HEK293 (cell line): ENCODE measurements around the gene USP37.

ENCODE experiments used
- CTCF ChIA-PET: fragments of 350-600 bp; formaldehyde crosslinking; extraction: SDS; loops from one replicate; lab custom pipeline; 2021; ENCODE audit warnings: antibody characterized with exemption; lab: Yijun Ruan, JAX
- POLR2A ChIA-PET: fragments of 300-600 bp; formaldehyde crosslinking; extraction: SDS; loops from one replicate; lab custom pipeline; 2020; ENCODE audit warnings: antibody characterized with exemption, inconsistent platforms; lab: Yijun Ruan, JAX
- H3K27ac ChIP-seq: fragments of 200-500 bp; sonication (Bioruptor generic); 2 replicates; pipeline ENCODE4 v1.5.1; 2014; ENCODE audit warnings: low read depth, low read length, control low read depth, inconsistent platforms; ENCODE audit errors: extremely low read depth
- H3K36me3 ChIP-seq, 2 experiments: fragments of 200-500 bp in 1 of 2; sonication (Bioruptor generic) in 1 of 2; 1 replicate in 1 of 2; 2 replicates in 1 of 2; pipeline ENCODE4 v1.5.1; 2014 to 2017; ENCODE audit warnings: inconsistent platforms in 2 of 2, low read length in 2 of 2; ENCODE audit not compliant: control insufficient read depth in 2 of 2, insufficient read depth in 1 of 2
- H3K4me1 ChIP-seq: fragments of 200-500 bp; sonication (Bioruptor generic); 2 replicates; pipeline ENCODE4 v1.5.1; 2014; ENCODE audit warnings: mild to moderate bottlenecking, low read length, inconsistent platforms; ENCODE audit not compliant: control insufficient read depth, insufficient read depth
- H3K4me3 ChIP-seq: 2 replicates; pipeline ENCODE4 v1.5.1; 2011; ENCODE audit warnings: low read depth, mild to moderate bottlenecking, control low read depth, low read length, moderate library complexity
- H3K9me3 ChIP-seq: fragments of 200-500 bp; sonication (Bioruptor generic); 2 replicates; pipeline ENCODE4 v1.5.1; 2014; ENCODE audit warnings: low read depth, low read length, inconsistent platforms; ENCODE audit not compliant: control insufficient read depth, insufficient read depth
- HIC1 ChIP-seq: fragments of 450-650 bp; formaldehyde crosslinking; IDR thresholded peaks from 2 replicates; pipeline ENCODE4 v1.5.1; 2016; ENCODE audit warnings: missing biosample characterization, missing genetic modification characterization
- KLF9 ChIP-seq: fragments of 450-650 bp; formaldehyde crosslinking; IDR thresholded peaks from 2 replicates; pipeline ENCODE4 v1.5.1; 2016; ENCODE audit warnings: missing biosample characterization, missing genetic modification characterization, low read depth
- MEIS1 ChIP-seq: sonication (generic); formaldehyde crosslinking; IDR thresholded peaks from 2 replicates; pipeline ENCODE4 v1.8.1; 2022; ENCODE audit warnings: missing genetic modification reagents, mild to moderate bottlenecking, borderline replicate concordance
- REST ChIP-seq: fragments of 450-650 bp; formaldehyde crosslinking; IDR thresholded peaks from 2 replicates; pipeline ENCODE4 v1.5.1; 2016; ENCODE audit warnings: missing biosample characterization, missing genetic modification characterization
- TRIM28 ChIP-seq: IDR thresholded peaks from 2 replicates; pipeline ENCODE4 v1.6.1; 2011; ENCODE audit warnings: low read length, control low read depth, borderline replicate concordance
- ZNF112 ChIP-seq: fragments of 450-650 bp; formaldehyde crosslinking; IDR thresholded peaks from 2 replicates; pipeline ENCODE4 v1.5.0; 2017; ENCODE audit warnings: missing biosample characterization, missing genetic modification characterization
- ZNF133 ChIP-seq: fragments of 450-650 bp; formaldehyde crosslinking; IDR thresholded peaks from 2 replicates; pipeline ENCODE4 v1.5.1; 2016; ENCODE audit warnings: missing biosample characterization, missing genetic modification characterization
- ZNF184 ChIP-seq: fragments of 450-650 bp; IDR thresholded peaks from 2 replicates; pipeline ENCODE4 v1.5.1; 2018; ENCODE audit warnings: missing biosample characterization, mild to moderate bottlenecking, missing genetic modification characterization
- ZNF223 ChIP-seq: fragments of 450-650 bp; formaldehyde crosslinking; IDR thresholded peaks from 2 replicates; pipeline ENCODE4 v1.5.1; 2016; ENCODE audit warnings: missing biosample characterization, missing genetic modification characterization
- ZNF23 ChIP-seq: fragments of 450-650 bp; formaldehyde crosslinking; IDR thresholded peaks from 2 replicates; pipeline ENCODE4 v1.5.1; 2016; ENCODE audit warnings: missing biosample characterization, missing genetic modification characterization, borderline replicate concordance
- ZNF274 ChIP-seq, 2 experiments: fragments of 200-500 bp in 1 of 2; fragments of 450-650 bp in 1 of 2; sonication (Bioruptor generic) in 1 of 2; formaldehyde crosslinking in 1 of 2; IDR thresholded peaks; 2 replicates each; pipeline versions ENCODE4 v1.5.1 to v1.6.1; 2014 to 2016; ENCODE audit warnings: borderline replicate concordance in 1 of 2, inconsistent platforms in 1 of 2, low read length in 1 of 2, missing biosample characterization in 1 of 2, missing genetic modification characterization in 1 of 2
- ZNF391 ChIP-seq: fragments of 450-650 bp; formaldehyde crosslinking; IDR thresholded peaks from 2 replicates; pipeline ENCODE4 v1.5.1; 2016; ENCODE audit warnings: low read depth, missing biosample characterization, missing genetic modification characterization, borderline replicate concordance
- ZNF398 ChIP-seq: fragments of 450-650 bp; formaldehyde crosslinking; IDR thresholded peaks from 2 replicates; pipeline ENCODE4 v1.5.1; 2017; ENCODE audit warnings: missing biosample characterization, missing genetic modification characterization
- ZNF423 ChIP-seq: fragments of 450-650 bp; formaldehyde crosslinking; IDR thresholded peaks from 2 replicates; pipeline ENCODE4 v1.5.1; 2016; ENCODE audit warnings: missing biosample characterization, missing genetic modification characterization
- ZNF544 ChIP-seq: fragments of 450-650 bp; formaldehyde crosslinking; IDR thresholded peaks from 2 replicates; pipeline ENCODE4 v1.5.0; 2017; ENCODE audit warnings: missing biosample characterization, missing genetic modification characterization
- ZNF677 ChIP-seq: fragments of 450-650 bp; IDR thresholded peaks from 2 replicates; pipeline ENCODE4 v1.5.0; 2018; ENCODE audit warnings: missing biosample characterization, mild to moderate bottlenecking, missing genetic modification characterization, moderate library complexity
- ZNF776 ChIP-seq: fragments of 450-650 bp; formaldehyde crosslinking; IDR thresholded peaks from 2 replicates; pipeline ENCODE4 v1.5.0; 2017; ENCODE audit warnings: missing biosample characterization, missing genetic modification characterization, borderline replicate concordance
- ZNF837 ChIP-seq: fragments of 450-650 bp; formaldehyde crosslinking; IDR thresholded peaks from 2 replicates; pipeline ENCODE4 v1.5.1; 2016; ENCODE audit warnings: missing biosample characterization, missing genetic modification characterization
- TF ChIP-seq, protein P1 (sequence below): fragments of 450-650 bp; formaldehyde crosslinking; IDR thresholded peaks from 2 replicates; pipeline ENCODE4 v1.5.1; 2016; ENCODE audit warnings: missing biosample characterization, missing genetic modification characterization, borderline replicate concordance

Gene USP37

GRCh38 chr2:218429911-218430692 lies 138.0 kb downstream of the USP37 start:
- no peak overlapping the region for H3K4me3 ChIP-seq
- H3K9me3 ChIP-seq = no peaks in the 10 kb centered on the region
- ChIA-PET CTCF (interaction anchor here (0.9 to 1.5 kb wide), 2 partner anchors 129 to 157 kb away, joined by 3 read pairs; no protein-coding TSS in a partner anchor), POLR2A (no interaction called here)
- no peaks in the 10 kb centered on the region for H3K36me3 ChIP-seq
- H3K4me1 ChIP-seq = no peaks in the 10 kb centered on the region
- TF ChIP-seq, protein P1, sequence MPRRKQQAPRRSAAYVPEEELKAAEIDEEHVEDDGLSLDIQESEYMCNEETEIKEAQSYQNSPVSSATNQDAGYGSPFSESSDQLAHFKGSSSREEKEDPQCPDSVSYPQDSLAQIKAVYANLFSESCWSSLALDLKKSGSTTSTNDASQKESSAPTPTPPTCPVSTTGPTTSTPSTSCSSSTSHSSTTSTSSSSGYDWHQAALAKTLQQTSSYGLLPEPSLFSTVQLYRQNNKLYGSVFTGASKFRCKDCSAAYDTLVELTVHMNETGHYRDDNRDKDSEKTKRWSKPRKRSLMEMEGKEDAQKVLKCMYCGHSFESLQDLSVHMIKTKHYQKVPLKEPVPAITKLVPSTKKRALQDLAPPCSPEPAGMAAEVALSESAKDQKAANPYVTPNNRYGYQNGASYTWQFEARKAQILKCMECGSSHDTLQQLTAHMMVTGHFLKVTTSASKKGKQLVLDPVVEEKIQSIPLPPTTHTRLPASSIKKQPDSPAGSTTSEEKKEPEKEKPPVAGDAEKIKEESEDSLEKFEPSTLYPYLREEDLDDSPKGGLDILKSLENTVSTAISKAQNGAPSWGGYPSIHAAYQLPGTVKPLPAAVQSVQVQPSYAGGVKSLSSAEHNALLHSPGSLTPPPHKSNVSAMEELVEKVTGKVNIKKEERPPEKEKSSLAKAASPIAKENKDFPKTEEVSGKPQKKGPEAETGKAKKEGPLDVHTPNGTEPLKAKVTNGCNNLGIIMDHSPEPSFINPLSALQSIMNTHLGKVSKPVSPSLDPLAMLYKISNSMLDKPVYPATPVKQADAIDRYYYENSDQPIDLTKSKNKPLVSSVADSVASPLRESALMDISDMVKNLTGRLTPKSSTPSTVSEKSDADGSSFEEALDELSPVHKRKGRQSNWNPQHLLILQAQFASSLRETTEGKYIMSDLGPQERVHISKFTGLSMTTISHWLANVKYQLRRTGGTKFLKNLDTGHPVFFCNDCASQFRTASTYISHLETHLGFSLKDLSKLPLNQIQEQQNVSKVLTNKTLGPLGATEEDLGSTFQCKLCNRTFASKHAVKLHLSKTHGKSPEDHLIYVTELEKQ (tag by site-specific recombination) = no peak
- TF ChIP-seq ZNF398 (tag by site-specific recombination) (peak; percentile 81), ZNF391 (tag by site-specific recombination) (no peak)
- TF ChIP-seq, all 188 proteins: peak for 1
- no peak overlapping the region for H3K27ac ChIP-seq

DNA sequence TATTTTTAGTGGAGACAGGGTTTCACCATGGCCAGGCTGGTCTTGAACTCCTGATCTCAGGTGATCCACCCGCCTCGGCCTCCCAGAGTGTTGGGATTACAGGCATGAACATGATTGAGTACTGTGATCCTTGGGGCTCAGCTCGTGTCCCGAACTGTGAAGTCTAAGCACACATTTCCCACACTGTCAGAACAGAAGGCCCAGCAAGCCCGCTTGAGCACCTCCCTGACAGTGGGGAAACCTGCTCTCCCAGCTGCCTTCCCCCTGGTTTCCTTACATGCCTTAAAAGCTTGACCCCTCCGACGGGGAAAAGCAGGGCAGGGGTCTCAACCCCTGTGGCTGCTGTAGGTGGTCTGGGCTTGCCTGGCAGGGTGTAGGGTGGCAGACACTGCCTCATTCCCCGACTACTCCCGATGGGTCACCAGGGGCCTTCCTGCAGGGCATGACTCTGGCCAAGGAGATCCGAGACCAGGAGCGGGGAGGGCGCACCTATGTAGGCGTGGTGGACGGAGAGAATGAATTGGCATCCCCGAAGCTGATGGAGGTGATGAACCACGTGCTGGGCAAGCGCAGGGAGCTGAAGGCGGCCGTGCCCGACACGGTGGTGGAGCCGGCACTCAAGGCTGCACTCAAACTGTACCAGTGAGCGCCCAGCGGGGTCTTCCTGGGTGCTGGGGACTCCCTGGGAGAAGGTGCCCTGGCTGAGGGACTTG lies 139.1 kb downstream of the USP37 start:
- H3K4me3 ChIP-seq = no peak overlapping the region
- ChIA-PET POLR2A (no interaction called here), CTCF (interaction anchor here (0.9 to 1.2 kb wide), 2 partner anchors 32 to 128 kb away, joined by 3 to 5 read pairs; no protein-coding TSS in a partner anchor)
- no peak overlapping the region for H3K27ac ChIP-seq
- H3K9me3 ChIP-seq = no peaks in the 10 kb centered on the region
- no peaks in the 10 kb centered on the region for H3K4me1 ChIP-seq
- H3K36me3 ChIP-seq = no peaks in the 10 kb centered on the region
- TF ChIP-seq ZNF184 (tag by site-specific recombination) (no peak), ZNF23 (no peak), ZNF544 (tag by site-specific recombination) (no peak), MEIS1 (CRISPR knock-in tag) (no peak), ZNF133 (tag by site-specific recombination) (no peak), REST (tag by site-specific recombination) (no peak), ZNF677 (no peak), ZNF423 (tag by site-specific recombination) (no peak), TRIM28 (no peak), ZNF776 (tag by site-specific recombination) (no peak), ZNF112 (tag by site-specific recombination) (no peak), ZNF274 (IDR thresholded peaks at IDR 0.05; ENCODE audit: low read length) (no peak), ZNF274 (tag by site-specific recombination; IDR thresholded peaks at IDR 0.05; ENCODE audit: borderline replicate concordance) (no peak), ZNF223 (tag by site-specific recombination) (no peak), ZNF837 (tag by site-specific recombination) (no peak), KLF9 (tag by site-specific recombination) (no peak), HIC1 (tag by site-specific recombination) (no peak)
